ENCODE measurements around the gene LILRA5.

DNA sequence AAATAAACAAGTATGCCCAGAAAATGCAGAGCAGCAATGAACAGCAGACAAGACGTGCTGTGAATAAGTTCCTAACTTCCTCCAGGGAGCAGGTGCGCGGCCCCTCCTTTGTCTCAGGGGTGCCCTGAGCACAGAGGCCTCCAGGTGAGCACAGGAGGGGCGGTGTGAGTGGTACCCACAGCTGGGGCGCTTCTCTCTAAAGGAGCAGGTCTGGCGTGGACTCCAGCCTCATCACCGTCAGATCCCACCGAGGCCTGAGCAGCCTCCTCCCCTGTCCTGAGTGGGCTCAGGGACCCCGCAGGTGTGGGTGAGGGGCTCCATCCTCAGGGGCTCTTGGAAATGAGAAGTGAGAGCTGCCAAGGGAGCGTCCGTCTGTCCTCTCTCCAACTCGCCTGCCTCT, 3.2 kb downstream of the LILRA5 start:
- TF ChIP-seq POLR2A (IDR thresholded peaks at IDR 0.05) = no peak
- TF ChIP-seq, protein P1, sequence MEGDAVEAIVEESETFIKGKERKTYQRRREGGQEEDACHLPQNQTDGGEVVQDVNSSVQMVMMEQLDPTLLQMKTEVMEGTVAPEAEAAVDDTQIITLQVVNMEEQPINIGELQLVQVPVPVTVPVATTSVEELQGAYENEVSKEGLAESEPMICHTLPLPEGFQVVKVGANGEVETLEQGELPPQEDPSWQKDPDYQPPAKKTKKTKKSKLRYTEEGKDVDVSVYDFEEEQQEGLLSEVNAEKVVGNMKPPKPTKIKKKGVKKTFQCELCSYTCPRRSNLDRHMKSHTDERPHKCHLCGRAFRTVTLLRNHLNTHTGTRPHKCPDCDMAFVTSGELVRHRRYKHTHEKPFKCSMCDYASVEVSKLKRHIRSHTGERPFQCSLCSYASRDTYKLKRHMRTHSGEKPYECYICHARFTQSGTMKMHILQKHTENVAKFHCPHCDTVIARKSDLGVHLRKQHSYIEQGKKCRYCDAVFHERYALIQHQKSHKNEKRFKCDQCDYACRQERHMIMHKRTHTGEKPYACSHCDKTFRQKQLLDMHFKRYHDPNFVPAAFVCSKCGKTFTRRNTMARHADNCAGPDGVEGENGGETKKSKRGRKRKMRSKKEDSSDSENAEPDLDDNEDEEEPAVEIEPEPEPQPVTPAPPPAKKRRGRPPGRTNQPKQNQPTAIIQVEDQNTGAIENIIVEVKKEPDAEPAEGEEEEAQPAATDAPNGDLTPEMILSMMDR (IDR thresholded peaks at IDR 0.05) = no peak
